Spleen (tissue), 11 donors: ENCODE measurements around the gene PLEKHJ1. TPM values are rescaled to one million over a fixed set of nuclear protein-coding genes. Genes with fewer than 3 reads are reported as not detected.
"Not testable (repeated sequence)": the region's sequence is repeated elsewhere in the genome, so short reads cannot be mapped to it uniquely, and the experiment has no call there.

ENCODE experiments used
- DNase-seq: peaks from one replicate; pipeline ENCODE4 v3.0.0-alpha.2; 2020
- H3K27ac ChIP-seq, 8 donors: fragments of 200-600 bp; sonication (generic) in 7 of 8; 1 replicate in 4 of 8; 2 replicates in 4 of 8; pipeline versions ENCODE4 v1.5.0 to v1.8.0; 2016 to 2021; ENCODE audit warnings: inconsistent platforms in 4 of 8, mild to moderate bottlenecking in 4 of 8, moderate library complexity in 1 of 8
- H3K27me3 ChIP-seq, 7 donors: fragments of 200-600 bp; sonication (generic) in 6 of 7; replicated peaks in 1 of 7; 1 replicate in 4 of 7; 2 replicates in 3 of 7; pipeline versions ENCODE4 v1.5.0 to v1.8.0; 2016 to 2021; ENCODE audit warnings: inconsistent platforms in 3 of 7, mild to moderate bottlenecking in 1 of 7
- H3K36me3 ChIP-seq, 6 donors: fragments of 200-600 bp; sonication (generic) in 5 of 6; 1 replicate in 4 of 6; 2 replicates in 2 of 6; pipeline versions ENCODE4 v1.5.0 to v1.8.0; 2016 to 2021; ENCODE audit warnings: inconsistent platforms in 2 of 6
- H3K4me1 ChIP-seq, 6 donors: fragments of 200-600 bp; sonication (generic) in 5 of 6; 1 replicate in 3 of 6; 2 replicates in 3 of 6; pipeline versions ENCODE4 v1.5.0 to v1.8.0; 2016 to 2021; ENCODE audit warnings: inconsistent platforms in 3 of 6
- H3K4me3 ChIP-seq, 8 donors: fragments of 200-600 bp; sonication (generic) in 7 of 8; 1 replicate in 4 of 8; 2 replicates in 4 of 8; pipeline versions ENCODE4 v1.5.0 to v1.8.0; 2016 to 2021; ENCODE audit warnings: inconsistent platforms in 4 of 8, mild to moderate bottlenecking in 4 of 8, moderate library complexity in 2 of 8
- H3K9me3 ChIP-seq, 8 donors: fragments of 200-600 bp; sonication (generic) in 7 of 8; 1 replicate in 4 of 8; 2 replicates in 4 of 8; pipeline versions ENCODE4 v1.5.0 to v1.8.0; 2016 to 2021; ENCODE audit warnings: inconsistent platforms in 4 of 8
- CTCF ChIP-seq, 11 experiments: fragments of 200-600 bp in 7 of 11; fragments of 450-650 bp in 4 of 11; sonication (generic) in 4 of 11; IDR thresholded peaks in 8 of 11; conservative IDR thresholded peaks in 3 of 11; 1 replicate in 7 of 11; 2 replicates in 4 of 11; pipeline versions ENCODE4 v1.4.0 to v1.8.0; 2016 to 2021; ENCODE audit warnings: antibody characterized with exemption in 11 of 11, inconsistent platforms in 4 of 11, mild to moderate bottlenecking in 1 of 11
- POLR2A ChIP-seq, 3 donors: fragments of 450-650 bp; IDR thresholded peaks; one replicate each; pipeline ENCODE4 v1.5.1; 2017; ENCODE audit warnings: antibody characterized with exemption in 3 of 3, mild to moderate bottlenecking in 1 of 3
- POLR2AphosphoS5 ChIP-seq, 3 donors: sonication (generic); formaldehyde crosslinking; IDR thresholded peaks; one replicate each; pipeline ENCODE4 v1.5.1; 2017; ENCODE audit warnings: antibody characterized with exemption in 3 of 3
- whole genome bisulfite sequencing, 5 donors: extraction: QIAGEN DNeasy Blood & Tissue Kit in 3 of 5; methylation state at CpG; one replicate each; pipeline versions ENCODE4 v1.1.5 to v1.1.7; 2013 to 2018; 5-methylcytosine and 5-hydroxymethylcytosine counted together
- intact Hi-C: fragments of 100-400 bp; cut with DNase I; formaldehyde crosslinking; loops from one replicate; pipeline ENCODE4 v1.15.0; 2023; ENCODE audit warnings: low total_unique reads
- polyA plus RNA-seq, 3 donors: library from polyadenylated mRNA; stranded (reverse); fragments of 200-250 nt; gene quantifications; one replicate each; pipeline ENCODE4 v1.2.1, GENCODE V29; 2013
- total RNA-seq, 7 donors: library from RNA; depleted of rRNA in 3 of 7; stranded (reverse); fragments of >200 nt in 3 of 7; fragmentation: NEBNext Ultra II Directional in 4 of 7; extraction: Animal tissue kit (Norgen Biotek cat#: 25700) in 4 of 7; gene quantifications; one replicate each; pipeline versions ENCODE4 v1.1.0 to v1.2.1, GENCODE V29; 2016 to 2021
- donor health status: healthy with polysubstance abuse.
- donor health status: DM: no; HTN: no; CAD: no; lungs with moderate emphysema.
- donor health status: DM: no; HTN: no; CAD: no.
- donor health status: Bipolar disorder and iron deficiency.
- donor health status: healthy.
- donor health status: DM: no; HTN: no; CAD: no.
- donor health status: DM: yes; HTN: yes; CAD: no.

Gene PLEKHJ1
- total and polyA plus RNA-seq, 10 donors: 37.7 to 117 (median 57.4) TPM

GRCh38 chr19:2207008-2207407, 29.1 kb downstream of the PLEKHJ1 start:
- DNase-seq: no peak
- Histone ChIP-seq H3K27me3 (no peaks in the 10 kb centered on the region), H3K4me3 (no peak overlapping the region), H3K9me3 (no peaks in the 10 kb centered on the region), H3K36me3 (peaks cover 0 to 100% (median 61%) of the 10 kb centered on the region in 6 donors), H3K27ac (no peak overlapping the region), H3K4me1 (peaks cover 0 to 24% (median 15%) of the 10 kb centered on the region in 6 donors)
- intact Hi-C loops: no loop called here
- TF ChIP-seq POLR2AphosphoS5 (IDR thresholded peaks at IDR 0.05) (no peak), POLR2A (IDR thresholded peaks at IDR 0.05) (no peak), CTCF (IDR thresholded peaks at IDR 0.05 in 8 of 11, conservative IDR thresholded peaks at IDR 0.05 in 3 of 11) (no peak)
- 93 to 96% (median 95%) methylated on average over 12 to 15 of the region's 15 CpGs for WGBS, 5 donors

- H3K4me1 ChIP-seq: peaks cover 0 to 16% (median 0%) of the 10 kb centered on the region in 6 donors
- no peak for DNase-seq
- TF ChIP-seq POLR2AphosphoS5 (IDR thresholded peaks at IDR 0.05) (no peak), CTCF (IDR thresholded peaks at IDR 0.05 in 8 of 11, conservative IDR thresholded peaks at IDR 0.05 in 3 of 11) (no peak), POLR2A (IDR thresholded peaks at IDR 0.05) (no peak)
- no peaks in the 10 kb centered on the region for H3K27me3 ChIP-seq
- WGBS, 5 donors: 92 to 97% (median 96%) methylated on average over 15 of the region's 15 CpGs
- intact Hi-C loops: no loop called here
- H3K9me3 ChIP-seq: no peaks in the 10 kb centered on the region
- no peak overlapping the region for H3K4me3 ChIP-seq
- peaks cover 0 to 95% (median 42%) of the 10 kb centered on the region in 6 donors for H3K36me3 ChIP-seq
- H3K27ac ChIP-seq: no peak overlapping the region
These were observed 33.8 kb downstream of the PLEKHJ1 start for GRCh38 chr19:2202366-2202765.

GRCh38 chr19:2201473-2202148, 34.5 kb downstream of the PLEKHJ1 start:
- no peak for TF ChIP-seq POLR2A (IDR thresholded peaks at IDR 0.05)
- no peak for TF ChIP-seq CTCF (IDR thresholded peaks at IDR 0.05 in 8 of 11, conservative IDR thresholded peaks at IDR 0.05 in 3 of 11)
- no peak for TF ChIP-seq POLR2AphosphoS5 (IDR thresholded peaks at IDR 0.05)
- intact Hi-C loops: no loop called here
- Histone ChIP-seq H3K27me3 (no peaks in the 10 kb centered on the region), H3K4me3 (no peak overlapping the region), H3K9me3 (no peaks in the 10 kb centered on the region), H3K4me1 (peaks cover 0 to 22% (median 0%) of the 10 kb centered on the region in 6 donors), H3K27ac (no peak overlapping the region), H3K36me3 (peaks cover 0 to 95% (median 41%) of the 10 kb centered on the region in 6 donors)
- no peak for DNase-seq
- WGBS, 5 donors: 93 to 97% (median 95%) methylated on average over 20 to 21 of the region's 21 CpGs

GRCh38 chr19:2200624-2201294, 35.4 kb downstream of the PLEKHJ1 start:
- H3K27ac ChIP-seq, H3K4me3 ChIP-seq, H3K27me3 ChIP-seq, intact Hi-C loops, DNase-seq, H3K9me3 ChIP-seq: not testable (repeated sequence)
- H3K36me3 ChIP-seq: peaks cover 0 to 95% (median 45%) of the 10 kb centered on the region in 6 donors
- peaks cover 0 to 22% (median 0%) of the 10 kb centered on the region in 6 donors for H3K4me1 ChIP-seq
- WGBS, 5 donors: 94 to 98% (median 96%) methylated on average over 50 of the region's 50 CpGs
